ENCODE data around the gene TRPV4. TPM values are rescaled to one million over a fixed set of nuclear protein-coding genes. Genes with fewer than 3 reads are reported as not detected.

TRPV4 gene
- total RNA-seq, 1 donor from 2014 or later = 0.56 TPM

DNA sequence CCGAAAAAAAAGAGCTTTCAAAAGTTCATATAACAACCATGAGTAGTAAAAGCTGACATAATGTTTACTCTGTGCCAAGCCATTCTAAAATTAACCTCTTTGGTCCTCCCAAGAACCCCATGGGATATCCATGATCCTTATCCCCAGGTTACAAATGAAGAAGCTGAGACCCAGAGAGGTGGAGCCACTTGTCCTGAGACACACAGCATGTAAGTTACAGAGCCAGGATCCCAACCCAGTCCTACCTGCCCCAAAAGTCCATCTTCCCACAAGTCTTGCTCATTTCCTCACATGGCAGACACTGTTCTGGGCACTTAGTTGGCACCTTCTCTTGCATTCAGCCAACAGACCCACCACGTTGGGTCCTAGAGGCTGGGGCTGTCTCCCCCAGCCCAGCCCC lies 37.1 kb downstream of the TRPV4 start:
- Mint-ChIP-seq H3K27ac (no peak overlapping the region), H3K27me3 (ENCODE audit: insufficient read depth, low read depth) (peaks cover 10% of the 10 kb centered on the region), H3K4me3 (no peak overlapping the region), H3K9me3 (peaks cover 4% of the 10 kb centered on the region), H3K4me1 (peaks cover 2% of the 10 kb centered on the region), H3K36me3 (no peaks in the 10 kb centered on the region)
- no peaks in the 10 kb centered on the region for H3K27me3 ChIP-seq
- H2AFZ ChIP-seq (replicated peaks) = no peak overlapping the region
- H3K79me2 ChIP-seq (ENCODE audit: low read depth) = no peaks in the 10 kb centered on the region
- TF ChIP-seq, protein P1, sequence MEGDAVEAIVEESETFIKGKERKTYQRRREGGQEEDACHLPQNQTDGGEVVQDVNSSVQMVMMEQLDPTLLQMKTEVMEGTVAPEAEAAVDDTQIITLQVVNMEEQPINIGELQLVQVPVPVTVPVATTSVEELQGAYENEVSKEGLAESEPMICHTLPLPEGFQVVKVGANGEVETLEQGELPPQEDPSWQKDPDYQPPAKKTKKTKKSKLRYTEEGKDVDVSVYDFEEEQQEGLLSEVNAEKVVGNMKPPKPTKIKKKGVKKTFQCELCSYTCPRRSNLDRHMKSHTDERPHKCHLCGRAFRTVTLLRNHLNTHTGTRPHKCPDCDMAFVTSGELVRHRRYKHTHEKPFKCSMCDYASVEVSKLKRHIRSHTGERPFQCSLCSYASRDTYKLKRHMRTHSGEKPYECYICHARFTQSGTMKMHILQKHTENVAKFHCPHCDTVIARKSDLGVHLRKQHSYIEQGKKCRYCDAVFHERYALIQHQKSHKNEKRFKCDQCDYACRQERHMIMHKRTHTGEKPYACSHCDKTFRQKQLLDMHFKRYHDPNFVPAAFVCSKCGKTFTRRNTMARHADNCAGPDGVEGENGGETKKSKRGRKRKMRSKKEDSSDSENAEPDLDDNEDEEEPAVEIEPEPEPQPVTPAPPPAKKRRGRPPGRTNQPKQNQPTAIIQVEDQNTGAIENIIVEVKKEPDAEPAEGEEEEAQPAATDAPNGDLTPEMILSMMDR (IDR thresholded peaks at IDR 0.05) = no peak
- no peak for TF ChIP-seq EZH2phosphoT487 (IDR thresholded peaks at IDR 0.05)
- H4K20me1 ChIP-seq (ENCODE audit: low read depth) = no peaks in the 10 kb centered on the region
- no peak overlapping the region for H3K9ac ChIP-seq
- H3F3A ChIP-seq (ENCODE audit: low read depth) = no peaks in the 10 kb centered on the region
- H3K9me3 ChIP-seq (ENCODE audit: low read depth) = no peaks in the 10 kb centered on the region
- no peak overlapping the region for H3K4me3 ChIP-seq
- peaks cover 10% of the 10 kb centered on the region for H3K4me1 ChIP-seq
- DNase-seq (ENCODE audit: low spot score) = no peak
- H3K36me3 ChIP-seq = no peaks in the 10 kb centered on the region
- H3K27ac ChIP-seq = no peak overlapping the region
- no peak overlapping the region for H3K4me2 ChIP-seq

DNA sequence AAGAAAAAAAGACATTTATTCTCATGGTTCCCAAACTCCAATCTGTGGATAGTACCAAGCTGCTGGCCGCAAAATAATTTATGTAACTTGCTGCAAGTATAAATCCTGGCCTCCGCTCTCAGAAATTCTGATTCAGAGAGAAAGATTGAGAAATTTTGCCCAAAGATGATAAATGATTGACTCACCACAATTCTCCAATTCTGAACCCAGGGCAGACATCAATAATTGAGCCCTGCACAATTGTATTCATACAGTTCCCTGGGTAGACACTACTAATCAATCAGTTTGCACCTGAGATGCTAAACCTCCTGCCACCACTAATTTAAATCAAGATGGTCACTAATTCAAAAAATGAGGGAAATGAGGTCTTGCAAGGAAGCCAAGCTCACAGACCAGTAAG lies 38.2 kb downstream of the TRPV4 start:
- Histone ChIP-seq H3F3A (ENCODE audit: low read depth) (no peaks in the 10 kb centered on the region), H2AFZ (replicated peaks) (no peak overlapping the region), H3K9ac (no peak overlapping the region), H3K4me1 (peaks cover 10% of the 10 kb centered on the region), H3K27me3 (no peaks in the 10 kb centered on the region), H3K4me2 (no peak overlapping the region), H3K9me3 (ENCODE audit: low read depth) (no peaks in the 10 kb centered on the region), H3K79me2 (ENCODE audit: low read depth) (no peaks in the 10 kb centered on the region), H4K20me1 (ENCODE audit: low read depth) (no peaks in the 10 kb centered on the region), H3K36me3 (no peaks in the 10 kb centered on the region), H3K4me3 (no peak overlapping the region), H3K27ac (no peak overlapping the region)
- peaks cover 4% of the 10 kb centered on the region for H3K9me3 Mint-ChIP-seq
- no peak overlapping the region for H3K27ac Mint-ChIP-seq
- no peak overlapping the region for H3K4me3 Mint-ChIP-seq
- peaks cover 12% of the 10 kb centered on the region for H3K27me3 Mint-ChIP-seq (ENCODE audit: insufficient read depth, low read depth)
- DNase-seq (ENCODE audit: low spot score) = no peak
- peaks cover 2% of the 10 kb centered on the region for H3K4me1 Mint-ChIP-seq
- no peaks in the 10 kb centered on the region for H3K36me3 Mint-ChIP-seq
- TF ChIP-seq EZH2 (IDR thresholded peaks at IDR 0.05) (no peak), EZH2phosphoT487 (IDR thresholded peaks at IDR 0.05) (no peak)

DNA sequence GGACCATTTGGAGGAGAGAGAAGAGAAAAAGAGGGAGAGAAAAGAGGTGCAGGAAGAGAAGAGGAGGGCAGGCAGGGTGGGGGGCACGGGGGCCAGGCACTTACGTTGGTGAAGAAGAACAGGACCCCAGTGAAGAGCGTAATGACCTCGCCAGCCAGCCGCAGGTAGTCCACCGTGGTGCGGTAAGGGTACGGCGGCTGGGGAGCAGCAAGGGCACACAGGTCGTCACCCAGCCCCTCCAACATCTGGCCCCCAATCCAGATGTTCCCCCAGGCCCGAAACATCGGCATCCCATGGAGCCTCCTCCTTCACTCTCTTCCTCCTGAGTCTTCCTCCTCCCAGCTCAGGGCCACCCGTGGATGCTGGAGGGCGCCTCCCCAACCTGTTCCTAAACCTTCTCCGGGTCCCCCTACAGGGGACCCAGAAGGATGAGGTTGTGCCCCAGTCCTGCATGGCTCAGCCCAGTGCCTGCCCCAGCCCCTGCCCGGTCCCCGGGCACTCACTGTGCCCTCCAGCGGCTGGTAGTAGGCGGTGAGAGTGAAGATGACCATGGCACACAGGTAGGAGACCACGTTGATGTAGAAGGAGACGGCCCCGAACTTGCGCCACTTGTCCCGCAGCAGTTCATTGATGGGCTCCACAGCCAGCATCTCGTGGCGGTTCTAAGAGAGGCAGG lies 39.2 kb downstream of the TRPV4 start:
- no peak for DNase-seq (ENCODE audit: low spot score)
- H3K4me3 ChIP-seq = no peak overlapping the region
- peaks cover 2% of the 10 kb centered on the region for H3K4me1 Mint-ChIP-seq
- H3K79me2 ChIP-seq (ENCODE audit: low read depth) = no peaks in the 10 kb centered on the region
- no peak overlapping the region for H3K9ac ChIP-seq
- H3K9me3 Mint-ChIP-seq = peaks cover 4% of the 10 kb centered on the region
- no peaks in the 10 kb centered on the region for H4K20me1 ChIP-seq (ENCODE audit: low read depth)
- no peaks in the 10 kb centered on the region for H3K36me3 Mint-ChIP-seq
- no peak overlapping the region for H3K27ac Mint-ChIP-seq
- peaks cover 12% of the 10 kb centered on the region for H3K27me3 Mint-ChIP-seq (ENCODE audit: insufficient read depth, low read depth)
- no peaks in the 10 kb centered on the region for H3K27me3 ChIP-seq
- no peaks in the 10 kb centered on the region for H3K36me3 ChIP-seq
- no peak for TF ChIP-seq EZH2phosphoT487 (IDR thresholded peaks at IDR 0.05)
- TF ChIP-seq EZH2 (IDR thresholded peaks at IDR 0.05) = no peak
- TF ChIP-seq, protein P1 (IDR thresholded peaks at IDR 0.05) = no peak
- no peak overlapping the region for H3K4me3 Mint-ChIP-seq
- peaks cover 10% of the 10 kb centered on the region for H3K4me1 ChIP-seq
- no peaks in the 10 kb centered on the region for H3K9me3 ChIP-seq (ENCODE audit: low read depth)
- no peak overlapping the region for H3K27ac ChIP-seq
- H3K4me2 ChIP-seq = no peak overlapping the region
- H3F3A ChIP-seq (ENCODE audit: low read depth) = no peaks in the 10 kb centered on the region
- no peak overlapping the region for H2AFZ ChIP-seq (replicated peaks)

DNA sequence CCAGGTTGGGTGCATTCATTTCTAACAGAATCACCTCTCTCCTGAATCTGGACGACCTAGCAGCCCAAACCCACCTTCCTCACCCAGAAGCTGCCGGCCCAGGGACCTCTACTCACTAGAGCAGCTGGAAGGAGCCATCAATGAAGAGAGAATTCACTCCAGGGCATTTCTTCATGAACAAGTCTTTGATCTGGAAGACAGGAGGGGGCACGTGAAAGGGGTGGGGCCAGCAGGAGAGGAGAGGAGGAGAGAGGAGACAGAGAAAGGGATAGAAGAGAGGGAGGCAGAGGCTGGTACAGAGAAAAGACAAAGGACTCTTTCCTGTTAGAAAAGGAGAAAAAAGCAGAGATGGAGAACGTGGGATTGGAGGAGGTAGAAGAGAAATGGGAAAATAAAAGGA lies 39.8 kb downstream of the TRPV4 start:
- no peak overlapping the region for H3K4me2 ChIP-seq
- peaks cover 2% of the 10 kb centered on the region for H3K4me1 Mint-ChIP-seq
- no peaks in the 10 kb centered on the region for H3K79me2 ChIP-seq (ENCODE audit: low read depth)
- no peaks in the 10 kb centered on the region for H4K20me1 ChIP-seq (ENCODE audit: low read depth)
- H3K4me3 ChIP-seq = no peak overlapping the region
- no peaks in the 10 kb centered on the region for H3K9me3 ChIP-seq (ENCODE audit: low read depth)
- H3K36me3 ChIP-seq = no peaks in the 10 kb centered on the region
- TF ChIP-seq EZH2 (IDR thresholded peaks at IDR 0.05) (no peak), EZH2phosphoT487 (IDR thresholded peaks at IDR 0.05) (no peak)
- TF ChIP-seq, protein P1 (IDR thresholded peaks at IDR 0.05) = no peak
- H3F3A ChIP-seq (ENCODE audit: low read depth) = no peaks in the 10 kb centered on the region
- H3K27me3 Mint-ChIP-seq (ENCODE audit: insufficient read depth, low read depth) = peaks cover 12% of the 10 kb centered on the region
- H3K9ac ChIP-seq = no peak overlapping the region
- peaks cover 4% of the 10 kb centered on the region for H3K9me3 Mint-ChIP-seq
- no peak overlapping the region for H3K27ac ChIP-seq
- no peaks in the 10 kb centered on the region for H3K36me3 Mint-ChIP-seq
- H3K4me3 Mint-ChIP-seq = no peak overlapping the region
- H2AFZ ChIP-seq (replicated peaks) = no peak overlapping the region
- DNase-seq (ENCODE audit: low spot score) = no peak
- H3K4me1 ChIP-seq = peaks cover 10% of the 10 kb centered on the region
- H3K27me3 ChIP-seq = no peaks in the 10 kb centered on the region
- no peak overlapping the region for H3K27ac Mint-ChIP-seq

All from neural progenitor cell (in vitro differentiated cells).